Right lobe of liver (tissue), 6 donors: ENCODE results near the gene MFN2. TPM values are rescaled to one million over a fixed set of nuclear protein-coding genes. Genes with fewer than 3 reads are reported as not detected.
A peak's percentile ranks its signal among the peaks of the same experiment; 100 is the strongest.

Experiments used
- ATAC-seq, 4 donors: fragments of 200-7000 bp; cut with Tn5 transposase; one replicate each; pipeline ENCODE4 v1.9.1; 2020; ENCODE audit warnings: mild to moderate bottlenecking in 4 of 4, moderate library complexity in 4 of 4
- DNase-seq, 3 donors: peaks; one replicate each; pipeline ENCODE4 v3.0.0-alpha.2; 2020
- H3K27ac ChIP-seq, 3 donors: fragments of 200-600 bp; one replicate each; pipeline ENCODE4 v1.8.0; 2022
- H3K27me3 ChIP-seq, 2 donors: fragments of 200-600 bp; one replicate each; pipeline ENCODE4 v1.8.0; 2022
- H3K36me3 ChIP-seq, 4 donors: fragments of 200-600 bp; sonication (generic) in 1 of 4; one replicate each; pipeline versions ENCODE4 v1.5.1 to v1.8.0; 2017 to 2022; ENCODE audit warnings: control low read depth in 1 of 4
- H3K4me1 ChIP-seq, 4 donors: fragments of 200-600 bp; sonication (generic) in 1 of 4; one replicate each; pipeline versions ENCODE4 v1.5.1 to v1.8.0; 2017 to 2022; ENCODE audit warnings: control low read depth in 1 of 4
- H3K4me3 ChIP-seq, 3 donors: fragments of 200-600 bp; one replicate each; pipeline ENCODE4 v1.8.0; 2022
- H3K9me3 ChIP-seq, 4 donors: fragments of 200-600 bp; sonication (generic) in 1 of 4; one replicate each; pipeline versions ENCODE4 v1.5.1 to v1.8.0; 2017 to 2022; ENCODE audit warnings: control low read depth in 1 of 4
- CTCF ChIP-seq, 4 donors: fragments of 200-600 bp in 3 of 4; fragments of 450-650 bp in 1 of 4; IDR thresholded peaks; one replicate each; pipeline versions ENCODE4 v1.5.1 to v1.8.0; 2016 to 2022; ENCODE audit warnings: antibody characterized with exemption in 4 of 4, mild to moderate bottlenecking in 2 of 4
- POLR2A ChIP-seq: fragments of 450-650 bp; IDR thresholded peaks from one replicate; pipeline ENCODE4 v1.6.1; 2017; ENCODE audit warnings: antibody characterized with exemption, mild to moderate bottlenecking
- WGBS: methylation state at CpG from one replicate; pipeline ENCODE4 v1.1.6; 2018; ENCODE audit warnings: low coverage, low lambda C conversion rate; ENCODE audit not compliant: insufficient coverage; ENCODE audit errors: missing lambda C conversion rate; 5-methylcytosine and 5-hydroxymethylcytosine counted together
- intact Hi-C, 2 donors: fragments of 100-400 bp; cut with DNase I; formaldehyde crosslinking; loops; one replicate each; pipeline versions ENCODE4 v1.11.2 to v1.14.1; 2022
- total RNA-seq, 6 experiments: library from RNA; depleted of rRNA in 2 of 6; stranded (reverse); fragments of >200 nt in 2 of 6; fragmentation: NEBNext Ultra II Directional in 3 of 6; extraction: Animal tissue kit (Norgen Biotek cat#: 25700) in 3 of 6; gene quantifications; one replicate each; pipeline versions ENCODE4 v1.1.0 to v1.2.4, GENCODE V29; 2016 to 2023
- donor health status: DM: no; HTN: yes; CAD: no.
- donor health status: DM: no; HTN: no; CAD: no.
- donor health status: DM: no; HTN: no; CAD: no.
- donor health status: DM: no; HTN: yes; CAD: no.
- donor health status: DM: no; HTN: yes; CAD: no.

Gene MFN2
- total RNA-seq, 6 experiments from 2014 or later: 46.2 to 64.0 (median 61.7) TPM

- Histone ChIP-seq H3K36me3 (peaks cover 0 to 36% (median 3%) of the 10 kb centered on the region in 4 donors), H3K27ac (peak overlapping the region in 1 of 3 donors; percentile 40), H3K9me3 (no peaks in the 10 kb centered on the region), H3K4me3 (no peak overlapping the region), H3K4me1 (peaks cover 0 to 47% (median 9%) of the 10 kb centered on the region in 4 donors), H3K27me3 (no peaks in the 10 kb centered on the region)
- ATAC-seq (no peak), DNase-seq (no peak)
- WGBS: 79% methylated on average over 6 of the region's 6 CpGs
- intact Hi-C loops: no loop called here
- TF ChIP-seq POLR2A (no peak), CTCF (IDR thresholded peaks at IDR 0.05) (no peak)
Observed at GRCh38 chr1:11984576-11984975, 4.3 kb downstream of the MFN2 start.

GRCh38 chr1:11985171-11985570, 4.9 kb downstream of the MFN2 start:
- H3K4me3 ChIP-seq: no peak overlapping the region
- peaks cover 0 to 41% (median 5%) of the 10 kb centered on the region in 4 donors for H3K36me3 ChIP-seq
- H3K4me1 ChIP-seq: peaks cover 0 to 52% (median 11%) of the 10 kb centered on the region in 4 donors
- TF ChIP-seq CTCF (IDR thresholded peaks at IDR 0.05) (no peak), POLR2A (no peak)
- no peaks in the 10 kb centered on the region for H3K9me3 ChIP-seq
- H3K27ac ChIP-seq: peak overlapping the region in 1 of 3 donors; percentile 43
- 87% methylated on average over 3 of the region's 3 CpGs for WGBS
- DNase-seq (no peak), ATAC-seq (no peak)
- intact Hi-C loops: no loop called here
- H3K27me3 ChIP-seq: no peaks in the 10 kb centered on the region

GRCh38 chr1:11985851-11986250, 5.6 kb downstream of the MFN2 start:
- 46% methylated on average over 7 of the region's 7 CpGs for WGBS
- Histone ChIP-seq H3K27ac (peak overlapping the region in 1 of 3 donors; percentile 43), H3K9me3 (no peaks in the 10 kb centered on the region), H3K27me3 (no peaks in the 10 kb centered on the region), H3K4me3 (no peak overlapping the region), H3K4me1 (peaks cover 0 to 55% (median 13%) of the 10 kb centered on the region in 4 donors), H3K36me3 (peaks cover 0 to 41% (median 5%) of the 10 kb centered on the region in 4 donors)
- intact Hi-C loops: no loop called here
- DNase-seq: no peak
- TF ChIP-seq CTCF (IDR thresholded peaks at IDR 0.05): no peak
- TF ChIP-seq POLR2A: no peak
- ATAC-seq: no peak

- no peaks in the 10 kb centered on the region for H3K27me3 ChIP-seq
- H3K36me3 ChIP-seq: peaks cover 0 to 44% (median 9%) of the 10 kb centered on the region in 4 donors
- no peaks in the 10 kb centered on the region for H3K9me3 ChIP-seq
- no peak overlapping the region for H3K4me3 ChIP-seq
- H3K4me1 ChIP-seq: peaks cover 0 to 47% (median 8%) of the 10 kb centered on the region in 4 donors
- intact Hi-C loops: no loop called here
- no peak for DNase-seq
- TF ChIP-seq CTCF (IDR thresholded peaks at IDR 0.05) (no peak), POLR2A (no peak)
- ATAC-seq: no peak
- WGBS: 79% methylated on average over 4 of the region's 7 CpGs
- peak overlapping the region; percentile 84 to 99 (median 94) for H3K27ac ChIP-seq
Observed at GRCh38 chr1:11989669-11990068, 9.4 kb downstream of the MFN2 start.
